Measurements from ENCODE around the gene CCDC61. TPM values are rescaled to one million over a fixed set of nuclear protein-coding genes. Genes with fewer than 3 reads are reported as not detected.

The CCDC61 gene, protein sequence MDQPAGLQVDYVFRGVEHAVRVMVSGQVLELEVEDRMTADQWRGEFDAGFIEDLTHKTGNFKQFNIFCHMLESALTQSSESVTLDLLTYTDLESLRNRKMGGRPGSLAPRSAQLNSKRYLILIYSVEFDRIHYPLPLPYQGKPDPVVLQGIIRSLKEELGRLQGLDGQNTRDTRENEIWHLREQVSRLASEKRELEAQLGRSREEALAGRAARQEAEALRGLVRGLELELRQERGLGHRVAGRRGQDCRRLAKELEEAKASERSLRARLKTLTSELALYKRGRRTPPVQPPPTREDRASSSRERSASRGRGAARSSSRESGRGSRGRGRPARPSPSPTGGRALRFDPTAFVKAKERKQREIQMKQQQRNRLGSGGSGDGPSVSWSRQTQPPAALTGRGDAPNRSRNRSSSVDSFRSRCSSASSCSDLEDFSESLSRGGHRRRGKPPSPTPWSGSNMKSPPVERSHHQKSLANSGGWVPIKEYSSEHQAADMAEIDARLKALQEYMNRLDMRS
- 28.8 TPM for total RNA-seq

DNA sequence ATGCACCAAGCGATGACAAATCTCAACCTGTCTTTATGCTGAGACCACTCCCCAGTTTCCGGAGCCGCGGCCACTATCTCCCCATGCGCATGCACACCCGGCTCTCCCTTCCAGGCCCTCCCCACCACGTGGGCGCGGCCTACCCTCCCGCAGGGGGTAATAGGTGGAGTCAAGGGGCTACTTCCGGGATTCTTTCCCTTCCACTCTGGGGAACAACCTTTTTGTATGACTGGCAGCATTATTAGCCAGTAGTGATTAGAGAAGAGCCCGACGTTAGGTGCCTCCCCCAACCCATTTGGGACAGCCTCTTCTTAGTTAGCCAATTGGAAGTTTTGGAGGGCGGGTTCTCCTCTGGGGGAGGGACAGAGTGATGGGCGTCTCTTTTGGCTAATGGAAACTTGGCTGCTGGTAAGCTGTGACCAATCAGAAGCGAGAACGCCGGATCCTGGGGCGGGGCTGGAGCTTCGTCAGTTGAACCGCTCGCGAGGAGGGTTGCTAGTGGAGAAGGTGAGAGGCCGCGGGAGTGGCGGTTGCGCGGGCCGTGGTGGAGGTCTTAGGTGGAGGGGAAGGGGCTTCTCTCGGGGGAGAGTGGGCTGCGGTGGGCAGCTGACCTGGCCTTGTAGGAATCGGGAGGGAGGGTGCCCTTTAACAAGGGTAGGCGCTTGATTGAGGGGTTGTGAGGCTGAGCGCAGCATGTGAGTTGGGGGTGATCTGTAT, at the start of gene CCDC61:
CCDC61 (plus strand) TSS at position 470 of the 717 bp plus-strand sequence. CDS start 7,552 bp downstream, outside the sequence.
- DNase-seq (ENCODE audit: low spot score), result peak; percentile 98

- DNase-seq (ENCODE audit: low spot score), result no peak
These were observed 47.3 kb upstream of the CCDC61 start for GRCh38 chr19:45947926-45948325.

DNA sequence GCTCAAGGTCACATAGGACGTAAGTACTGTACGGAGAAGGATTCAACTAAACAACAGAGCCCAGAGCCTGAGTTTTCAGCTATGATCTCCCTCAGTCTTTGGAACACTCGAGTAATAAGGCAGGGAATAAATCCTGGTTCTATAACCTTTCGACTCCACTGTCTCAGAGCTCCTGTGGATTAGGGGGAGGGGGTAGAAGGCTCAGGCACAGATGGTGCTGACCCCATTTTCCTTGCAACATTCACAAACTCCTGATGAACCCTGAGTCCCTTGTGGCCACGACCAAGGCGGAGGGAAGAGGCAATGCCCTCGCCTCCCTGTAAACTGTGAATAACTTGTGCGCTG, 43.0 kb upstream of the CCDC61 start:
- no peak for DNase-seq (ENCODE audit: low spot score)

DNA sequence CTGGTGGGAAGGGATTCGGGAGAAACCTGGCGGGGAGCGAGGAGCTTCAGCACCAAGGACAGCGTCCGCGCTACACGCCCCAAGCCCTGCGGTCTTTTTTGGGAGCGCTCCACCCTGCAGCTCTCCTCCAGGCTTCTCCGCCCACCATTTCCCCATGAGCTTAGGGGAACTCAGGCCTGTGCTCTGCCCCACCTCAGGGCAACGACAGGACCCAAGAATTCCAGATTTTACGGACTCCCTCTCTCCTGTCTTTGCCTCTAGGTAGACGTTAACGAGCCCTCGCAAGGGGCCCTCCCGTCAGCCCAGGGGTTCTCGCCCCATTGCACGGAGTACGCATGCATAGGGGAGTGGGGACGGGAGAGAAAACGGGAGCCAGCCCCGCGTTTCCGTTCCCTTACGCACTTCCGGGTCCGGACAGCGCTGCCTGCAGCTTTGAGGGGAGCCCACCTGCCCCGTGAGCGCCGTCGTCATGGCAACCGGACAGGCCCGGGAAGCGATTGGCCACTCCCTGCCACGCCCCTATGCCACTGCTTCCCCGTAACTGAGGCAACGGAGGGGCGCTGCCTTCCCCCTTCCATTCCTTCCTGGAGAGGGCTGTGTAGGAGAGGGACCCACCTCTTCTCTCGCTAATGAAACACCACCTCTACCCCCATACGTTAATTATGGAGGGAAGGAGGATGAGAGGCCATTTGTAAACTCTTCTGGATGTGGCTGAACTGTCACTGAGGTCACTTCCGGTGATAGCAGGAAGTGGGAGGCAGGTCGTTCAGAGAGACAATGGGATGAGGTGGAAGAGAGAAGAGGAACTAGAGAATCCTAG, 42.4 kb upstream of the CCDC61 start:
- no peak for DNase-seq (ENCODE audit: low spot score)

GRCh38 chr19:45953676-45954075, 41.6 kb upstream of the CCDC61 start:
- DNase-seq (ENCODE audit: low spot score), result no peak

GRCh38 chr19:45954156-45954555, 41.1 kb upstream of the CCDC61 start:
- DNase-seq (ENCODE audit: low spot score), result no peak

DNA sequence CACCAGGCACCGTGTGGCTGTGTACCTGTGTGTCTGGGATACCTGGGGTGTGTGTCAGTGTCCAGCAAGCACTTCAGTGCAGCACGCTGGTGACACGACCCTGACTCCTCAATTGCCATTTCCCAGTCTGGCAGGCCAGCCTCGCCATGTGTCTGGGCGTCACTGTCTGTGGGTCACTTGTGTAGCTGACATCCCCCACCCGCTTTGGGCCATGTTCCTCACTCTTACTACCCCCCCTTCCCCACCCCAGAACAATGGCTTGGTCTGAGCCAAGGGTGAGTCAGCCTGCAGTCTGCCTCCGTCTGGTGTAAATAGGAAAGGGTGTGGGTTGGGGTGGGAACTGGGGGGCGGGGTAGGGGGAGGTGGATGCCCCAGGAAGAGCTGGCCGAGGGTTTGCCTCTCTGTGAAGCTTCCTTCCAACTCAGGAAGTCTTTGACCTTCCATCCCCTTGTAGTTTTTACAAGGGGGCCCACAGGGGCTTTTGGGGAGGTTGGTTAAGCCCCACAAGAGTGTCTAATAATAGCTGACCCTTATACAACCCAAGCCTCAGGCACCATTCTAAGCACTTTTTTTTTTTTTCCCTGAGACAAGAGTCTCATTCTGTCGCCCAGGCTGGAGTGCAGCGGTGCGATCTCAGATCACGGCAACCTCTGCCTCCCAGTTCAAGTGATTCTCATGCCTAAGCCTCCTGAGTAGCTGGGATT, 39.2 kb upstream of the CCDC61 start:
- no peak for DNase-seq (ENCODE audit: low spot score)

DNA sequence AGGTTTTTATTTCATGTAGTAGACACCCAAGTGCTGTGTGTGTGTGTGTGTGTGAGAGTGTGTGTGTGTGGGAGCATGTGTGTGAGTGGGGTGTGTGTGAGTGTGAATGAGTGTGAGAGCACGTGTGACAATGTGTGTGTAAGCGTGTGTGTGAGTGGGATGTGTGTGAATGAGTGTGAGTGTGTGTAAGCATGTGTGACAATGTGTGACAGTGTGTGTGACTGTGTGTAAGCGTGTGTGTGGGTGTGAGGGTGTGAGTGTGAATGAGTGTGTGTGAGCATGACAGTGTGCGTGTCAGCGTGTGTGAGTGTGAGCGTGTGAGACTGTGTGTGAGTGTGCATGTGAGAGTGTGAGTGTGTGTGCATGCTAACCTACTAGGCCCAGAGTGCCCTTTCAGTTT, 36.9 kb upstream of the CCDC61 start:
- no peak for DNase-seq (ENCODE audit: low spot score)

DNA sequence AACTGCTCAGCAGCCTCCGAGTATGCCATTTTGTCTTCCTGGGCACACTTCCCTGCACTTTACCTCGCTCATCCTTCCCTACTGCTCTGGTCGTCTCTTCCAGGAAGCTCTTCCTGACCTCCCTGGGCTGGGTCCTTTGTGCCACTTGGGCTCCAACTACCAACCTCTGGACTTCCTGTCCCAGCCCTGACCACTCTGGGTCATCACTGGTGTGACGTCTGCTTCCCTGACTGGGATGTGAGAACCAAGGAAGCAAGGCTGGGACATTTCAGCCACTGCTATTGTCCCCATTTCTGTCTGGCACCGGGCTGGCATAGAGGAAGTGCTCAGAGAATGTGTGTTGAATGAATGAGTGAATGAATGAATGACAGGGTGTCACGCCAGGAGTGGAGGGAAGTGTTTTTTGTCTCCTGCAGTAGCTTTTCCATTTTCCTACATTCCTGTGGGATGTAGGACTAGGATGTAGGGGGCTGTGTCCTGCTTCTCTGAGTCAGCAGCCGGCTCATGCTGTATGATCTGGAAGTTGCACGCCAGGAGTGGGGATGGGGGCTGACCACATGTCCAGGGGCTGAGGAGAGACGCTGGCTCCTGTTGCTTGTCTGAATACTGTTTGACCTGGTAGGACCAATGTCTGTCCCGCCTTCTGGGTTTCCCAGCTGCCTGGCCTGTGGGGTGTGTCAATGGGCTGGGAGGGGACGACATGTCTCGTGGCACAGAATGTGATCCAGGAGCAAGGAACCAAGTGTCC, 36.3 kb upstream of the CCDC61 start:
- no peak for DNase-seq (ENCODE audit: low spot score)

DNA sequence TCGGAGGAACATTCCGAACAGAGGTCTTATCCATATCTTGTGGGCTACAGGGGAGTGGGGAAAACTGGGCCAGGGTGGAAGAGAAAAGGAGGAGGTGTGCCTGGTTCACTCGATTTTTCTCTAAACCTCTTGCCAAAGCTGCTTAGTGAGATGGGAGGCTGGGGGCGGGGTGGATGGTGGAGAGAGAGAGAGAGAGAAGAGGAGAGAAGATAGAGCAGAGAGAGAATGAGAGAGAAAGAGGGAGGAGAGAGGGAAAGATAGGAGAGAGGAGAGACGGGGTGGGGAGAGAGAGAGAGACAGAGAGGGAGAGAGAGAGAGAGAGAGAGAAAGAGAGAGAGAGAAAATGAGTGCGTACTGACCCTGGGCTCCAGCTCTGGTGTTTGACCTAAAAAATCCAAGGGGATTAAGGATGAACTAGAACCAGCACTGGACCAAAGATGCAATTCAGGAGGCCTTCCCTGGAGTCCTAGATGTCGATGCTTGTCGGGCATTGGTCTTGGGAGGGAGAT, 35.7 kb upstream of the CCDC61 start:
- no peak for DNase-seq (ENCODE audit: low spot score)

GRCh38 chr19:45960595-45961235, 34.6 kb upstream of the CCDC61 start:
- no peak for DNase-seq (ENCODE audit: low spot score)

DNA sequence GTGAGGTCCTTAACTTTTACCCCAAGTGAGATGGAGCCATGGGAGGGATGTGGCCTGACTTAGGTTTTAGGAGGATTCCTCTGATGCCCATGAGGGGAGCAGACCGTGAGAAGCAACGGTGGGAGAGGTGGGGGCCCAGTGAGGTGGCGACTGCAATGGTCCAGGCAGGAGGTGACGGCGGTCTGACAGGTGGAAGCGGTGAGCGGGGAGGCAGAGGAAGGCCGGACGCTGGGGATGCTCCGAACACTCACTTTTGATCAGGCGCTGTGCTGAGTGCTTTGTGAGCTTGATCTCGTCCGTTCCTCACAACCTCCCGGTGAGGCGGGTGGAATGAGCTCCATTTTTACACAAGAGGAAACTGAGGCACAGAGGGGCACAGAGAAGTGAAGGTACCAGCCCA, 33.2 kb upstream of the CCDC61 start:
- no peak for DNase-seq (ENCODE audit: low spot score)

DNA sequence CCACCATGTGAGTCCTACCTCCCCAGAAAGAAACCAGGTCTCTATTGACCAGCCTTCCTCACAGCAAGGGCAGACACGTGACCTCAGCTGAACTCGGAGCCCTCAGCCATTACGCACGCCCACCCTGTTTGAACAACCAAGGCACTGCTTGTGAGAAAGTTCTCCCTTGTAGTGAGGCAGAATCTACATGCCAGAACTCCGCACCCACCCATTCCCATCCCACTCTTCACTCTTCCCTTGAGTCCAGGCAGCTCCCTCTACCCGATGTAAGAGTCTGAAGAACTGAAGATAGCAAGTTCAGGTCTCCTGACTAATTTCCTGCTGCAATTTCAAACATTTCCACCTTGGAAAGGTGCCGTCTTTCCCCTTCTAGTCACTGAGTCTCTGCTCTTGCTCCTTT, 28.0 kb upstream of the CCDC61 start:
- DNase-seq (ENCODE audit: low spot score), result no peak

- DNase-seq (ENCODE audit: low spot score), result no peak
These were observed 26.6 kb upstream of the CCDC61 start for GRCh38 chr19:45968626-45969025.

DNA sequence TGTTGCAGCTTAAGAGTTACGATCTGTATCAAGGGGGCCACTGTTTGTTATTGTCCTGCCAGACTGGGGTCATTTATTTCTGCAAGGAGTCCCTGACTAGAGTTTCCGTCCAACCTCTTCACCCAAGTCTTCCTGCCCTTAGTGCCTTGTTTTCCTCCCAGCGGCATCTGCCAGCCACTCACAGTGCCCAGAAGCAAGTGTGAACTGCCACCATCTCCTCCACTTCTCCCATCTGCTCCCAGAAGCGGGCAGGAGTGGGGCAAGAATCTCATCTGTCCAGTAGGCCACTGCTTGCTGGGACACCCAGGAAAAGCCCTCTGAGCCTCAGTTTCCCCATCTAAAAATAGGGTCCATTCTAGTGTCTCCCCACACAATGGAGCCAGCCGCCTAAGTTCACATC, 25.6 kb upstream of the CCDC61 start:
- DNase-seq (ENCODE audit: low spot score), result no peak

- no peak for DNase-seq (ENCODE audit: low spot score)
These were observed 23.9 kb upstream of the CCDC61 start for GRCh38 chr19:45971260-45971902.

GRCh38 chr19:45972081-45972946, 23.0 kb upstream of the CCDC61 start:
- DNase-seq (ENCODE audit: low spot score), result no peak

GRCh38 chr19:45972947-45973540, 22.2 kb upstream of the CCDC61 start:
- no peak for DNase-seq (ENCODE audit: low spot score)

Data from ureter (tissue), 1 donor.